GM18858 (cell line): Measurements from ENCODE around the gene WNT2.

ENCODE experiments used
- ATAC-seq: cut with Tn5 transposase; IDR thresholded peaks from one replicate; pipeline ENCODE4 v1.9.1; 2021; ENCODE audit not compliant: unreplicated experiment

WNT2 gene

GRCh38 chr7:117322741-117323304, at the start of gene WNT2:
TSS of gene WNT2 (minus strand) at chr7:117323058. CDS start at chr7:117322989, 69 bp downstream.
- ATAC-seq: no peak

GRCh38 chr7:117372073-117372472, 49.2 kb upstream of the WNT2 start:
- no peak for ATAC-seq

- no peak for ATAC-seq
Observed at GRCh38 chr7:117364339-117365080, 41.7 kb upstream of the WNT2 start.

GRCh38 chr7:117362294-117362888, 39.5 kb upstream of the WNT2 start:
- ATAC-seq: no peak

- ATAC-seq: no peak
Observed at GRCh38 chr7:117350027-117350426, 27.2 kb upstream of the WNT2 start.

GRCh38 chr7:117349570-117349969, 26.7 kb upstream of the WNT2 start:
- no peak for ATAC-seq

- peak; percentile 88 for ATAC-seq
Observed at GRCh38 chr7:117347962-117348672, 25.3 kb upstream of the WNT2 start.

GRCh38 chr7:117347480-117347879, 24.6 kb upstream of the WNT2 start:
- no peak for ATAC-seq

GRCh38 chr7:117346161-117346560, 23.3 kb upstream of the WNT2 start:
- no peak for ATAC-seq

- no peak for ATAC-seq
Observed at GRCh38 chr7:117338020-117338419, 15.2 kb upstream of the WNT2 start.

GRCh38 chr7:117333168-117333567, 10.3 kb upstream of the WNT2 start:
- ATAC-seq: no peak

GRCh38 chr7:117332031-117332430, 9.2 kb upstream of the WNT2 start:
- no peak for ATAC-seq

- no peak for ATAC-seq
Observed at GRCh38 chr7:117325836-117326235, 3.0 kb upstream of the WNT2 start.

- no peak for ATAC-seq
Observed at GRCh38 chr7:117324960-117325359, 2.1 kb upstream of the WNT2 start.

GRCh38 chr7:117323851-117324711, 1.2 kb upstream of the WNT2 start:
- ATAC-seq: no peak

GRCh38 chr7:117323305-117323850, 520 bp upstream of the WNT2 start:
- ATAC-seq: no peak

- no peak for ATAC-seq
Observed at GRCh38 chr7:117320523-117320922, 2.3 kb downstream of the WNT2 start.

- ATAC-seq: no peak
Observed at GRCh38 chr7:117319181-117319580, 3.7 kb downstream of the WNT2 start.

- no peak for ATAC-seq
Observed at GRCh38 chr7:117313582-117313981, 9.3 kb downstream of the WNT2 start.
